Loucy (cell line): ENCODE measurements around the gene CCDC40.
A peak's percentile ranks its signal among the peaks of the same experiment; 100 is the strongest.

Experiments used
- H2AFZ ChIP-seq: fragments of 200-600 bp; sonication (generic); 2 replicates; pipeline ENCODE4 v1.6.0; 2016; ENCODE audit warnings: antibody characterized with exemption, mild to moderate bottlenecking, low read length, moderate library complexity
- H3F3A ChIP-seq: fragments of 200-600 bp; 2 replicates; pipeline ENCODE4 v1.6.0; 2016; ENCODE audit warnings: antibody characterized with exemption, low read depth, mild to moderate bottlenecking
- H3K27me3 ChIP-seq: fragments of 200-600 bp; sonication (generic); 2 replicates; pipeline ENCODE4 v1.6.1; 2014; ENCODE audit warnings: low read length, mild to moderate bottlenecking; ENCODE audit not compliant: insufficient read depth, poor library complexity, severe bottlenecking
- H3K36me3 ChIP-seq: fragments of 200-600 bp; sonication (generic); 2 replicates; pipeline ENCODE4 v1.6.1; 2016; ENCODE audit warnings: low read length; ENCODE audit not compliant: insufficient read depth
- H3K4me1 ChIP-seq: fragments of 200-600 bp; sonication (generic); 2 replicates; pipeline ENCODE4 v1.5.1; 2014; ENCODE audit warnings: low read length, mild to moderate bottlenecking; ENCODE audit not compliant: insufficient read depth, poor library complexity, severe bottlenecking
- H3K4me2 ChIP-seq: fragments of 200-600 bp; sonication (generic); 2 replicates; pipeline ENCODE4 v1.6.0; 2014; ENCODE audit warnings: antibody characterized with exemption, low read length, low read depth, mild to moderate bottlenecking; ENCODE audit not compliant: poor library complexity, severe bottlenecking
- H3K4me3 ChIP-seq: fragments of 200-600 bp; sonication (generic); 2 replicates; pipeline ENCODE4 v1.5.1; 2014; ENCODE audit warnings: low read length, mild to moderate bottlenecking, mixed read lengths; ENCODE audit not compliant: poor library complexity, severe bottlenecking
- H3K79me2 ChIP-seq: fragments of 200-600 bp; sonication (generic); 2 replicates; pipeline ENCODE4 v1.6.1; 2014; ENCODE audit warnings: low read length; ENCODE audit not compliant: insufficient read depth
- H3K9ac ChIP-seq: fragments of 200-600 bp; sonication (generic); 2 replicates; pipeline ENCODE4 v1.6.0; 2014; ENCODE audit warnings: mild to moderate bottlenecking, low read depth, low read length, moderate library complexity; ENCODE audit not compliant: poor library complexity, severe bottlenecking
- H3K9me2 ChIP-seq: fragments of 200-600 bp; sonication (generic); replicated peaks from 2 replicates; pipeline ENCODE4 v1.6.1; 2016; ENCODE audit warnings: low read depth, low read length, mixed read lengths
- H3K9me3 ChIP-seq: fragments of 200-600 bp; sonication (generic); 2 replicates; pipeline ENCODE4 v1.6.1; 2014; ENCODE audit warnings: mild to moderate bottlenecking, antibody characterized with exemption, low read length, low read depth; ENCODE audit not compliant: insufficient read depth
- H4K20me1 ChIP-seq: fragments of 200-600 bp; sonication (generic); 2 replicates; pipeline ENCODE4 v1.6.0; 2014; ENCODE audit warnings: antibody characterized with exemption, low read length, mild to moderate bottlenecking; ENCODE audit not compliant: insufficient read depth, poor library complexity, severe bottlenecking
- EZH2phosphoT487 ChIP-seq: fragments of 200-600 bp; IDR thresholded peaks from 2 replicates; pipeline ENCODE4 v1.6.1; 2018; ENCODE audit warnings: antibody characterized with exemption, mild to moderate bottlenecking, moderate library complexity, borderline replicate concordance
- TF ChIP-seq, protein P1 (sequence below): fragments of 200-600 bp; sonication (generic); conservative IDR thresholded peaks from 2 replicates; pipeline ENCODE4 v1.5.1; 2014; ENCODE audit warnings: mild to moderate bottlenecking, antibody characterized with exemption, low read length

Gene CCDC40

DNA sequence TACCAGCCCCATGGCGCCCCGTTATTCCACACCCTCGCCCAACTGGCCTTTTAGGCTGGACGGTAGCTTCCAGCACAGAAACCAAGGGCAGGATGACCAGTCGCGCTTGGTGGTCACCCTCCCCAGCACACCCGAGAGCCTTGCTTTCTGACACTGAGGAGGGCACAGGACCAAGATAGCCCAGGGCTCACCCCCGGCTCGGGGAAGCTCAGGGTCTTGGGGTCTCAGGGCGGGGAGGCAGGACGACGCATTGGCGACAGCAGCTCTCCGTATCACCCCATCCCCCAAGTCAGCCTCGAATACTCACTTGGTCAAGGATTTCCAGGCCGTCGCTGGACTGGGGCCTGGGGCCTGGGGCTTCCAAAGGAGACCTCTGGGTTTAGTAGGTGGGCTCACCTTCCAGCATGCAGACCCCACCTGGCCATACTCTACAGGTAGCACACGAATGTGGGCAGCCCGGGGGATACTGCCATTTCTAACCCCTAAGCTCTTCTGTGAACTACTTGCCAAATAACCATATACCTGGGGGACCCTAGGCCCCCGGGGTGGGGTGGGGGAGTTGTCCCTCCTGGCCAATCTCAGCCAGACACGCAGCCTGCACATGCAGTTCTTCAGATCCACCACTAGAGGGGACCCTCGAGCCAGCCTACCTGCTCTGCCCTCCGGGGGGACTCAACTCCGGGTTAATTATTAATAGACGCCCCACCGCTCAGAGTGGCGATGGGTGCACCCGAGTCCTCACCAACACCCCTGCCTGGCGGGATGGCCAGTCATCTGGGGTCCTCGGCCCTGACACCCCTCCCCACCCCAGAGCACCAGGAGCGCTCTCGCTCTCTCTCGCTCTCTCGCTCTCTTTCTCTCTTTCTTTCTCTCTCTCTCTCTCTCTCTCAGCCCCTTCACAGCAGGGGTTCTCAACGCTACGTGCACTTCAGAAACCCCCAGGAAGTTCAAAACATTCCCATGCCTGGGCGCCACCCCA, 30.8 kb upstream of the CCDC40 start:
- no peaks in the 10 kb centered on the region for H3F3A ChIP-seq
- H3K4me2 ChIP-seq: peak overlapping the region; percentile 43
- TF ChIP-seq EZH2phosphoT487: no peak
- TF ChIP-seq, protein P1, sequence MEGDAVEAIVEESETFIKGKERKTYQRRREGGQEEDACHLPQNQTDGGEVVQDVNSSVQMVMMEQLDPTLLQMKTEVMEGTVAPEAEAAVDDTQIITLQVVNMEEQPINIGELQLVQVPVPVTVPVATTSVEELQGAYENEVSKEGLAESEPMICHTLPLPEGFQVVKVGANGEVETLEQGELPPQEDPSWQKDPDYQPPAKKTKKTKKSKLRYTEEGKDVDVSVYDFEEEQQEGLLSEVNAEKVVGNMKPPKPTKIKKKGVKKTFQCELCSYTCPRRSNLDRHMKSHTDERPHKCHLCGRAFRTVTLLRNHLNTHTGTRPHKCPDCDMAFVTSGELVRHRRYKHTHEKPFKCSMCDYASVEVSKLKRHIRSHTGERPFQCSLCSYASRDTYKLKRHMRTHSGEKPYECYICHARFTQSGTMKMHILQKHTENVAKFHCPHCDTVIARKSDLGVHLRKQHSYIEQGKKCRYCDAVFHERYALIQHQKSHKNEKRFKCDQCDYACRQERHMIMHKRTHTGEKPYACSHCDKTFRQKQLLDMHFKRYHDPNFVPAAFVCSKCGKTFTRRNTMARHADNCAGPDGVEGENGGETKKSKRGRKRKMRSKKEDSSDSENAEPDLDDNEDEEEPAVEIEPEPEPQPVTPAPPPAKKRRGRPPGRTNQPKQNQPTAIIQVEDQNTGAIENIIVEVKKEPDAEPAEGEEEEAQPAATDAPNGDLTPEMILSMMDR: peak; percentile 97
- no peaks in the 10 kb centered on the region for H3K9me2 ChIP-seq
- no peaks in the 10 kb centered on the region for H3K79me2 ChIP-seq
- H3K9me3 ChIP-seq: no peaks in the 10 kb centered on the region
- peak overlapping the region; percentile 41 for H3K4me3 ChIP-seq
- H2AFZ ChIP-seq: no peak overlapping the region
- no peaks in the 10 kb centered on the region for H4K20me1 ChIP-seq
- H3K36me3 ChIP-seq: no peaks in the 10 kb centered on the region
- H3K27me3 ChIP-seq: no peaks in the 10 kb centered on the region
- peaks cover 11% of the 10 kb centered on the region for H3K4me1 ChIP-seq
- peak overlapping the region; percentile 24 for H3K9ac ChIP-seq

DNA sequence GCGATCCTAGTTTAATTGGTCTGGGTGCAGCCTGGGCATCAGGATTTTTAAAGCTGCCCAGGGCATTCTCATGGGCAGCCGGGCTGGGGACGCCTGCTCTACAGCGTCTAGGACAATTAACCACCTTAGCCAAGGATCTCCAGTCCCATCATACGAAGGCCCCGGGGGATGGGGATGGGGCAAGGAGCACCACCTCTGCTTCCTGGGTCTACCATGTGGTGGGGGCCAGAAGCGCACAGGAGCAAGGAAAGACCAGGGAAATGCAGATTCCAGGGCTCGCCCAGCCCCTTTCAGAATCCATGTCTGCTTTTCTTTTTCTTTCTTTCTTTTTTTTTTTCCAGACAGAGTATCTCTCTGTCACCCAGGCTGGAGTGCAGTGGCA, 30.1 kb upstream of the CCDC40 start:
- TF ChIP-seq, protein P1: no peak
- TF ChIP-seq EZH2phosphoT487: no peak
- H4K20me1 ChIP-seq: no peaks in the 10 kb centered on the region
- no peak overlapping the region for H2AFZ ChIP-seq
- H3K79me2 ChIP-seq: no peaks in the 10 kb centered on the region
- H3K9ac ChIP-seq: peak overlapping the region; percentile 24
- no peaks in the 10 kb centered on the region for H3K9me3 ChIP-seq
- H3K27me3 ChIP-seq: no peaks in the 10 kb centered on the region
- no peaks in the 10 kb centered on the region for H3K9me2 ChIP-seq
- peak overlapping the region; percentile 43 for H3K4me2 ChIP-seq
- no peaks in the 10 kb centered on the region for H3K36me3 ChIP-seq
- H3F3A ChIP-seq: no peaks in the 10 kb centered on the region
- peak overlapping the region; percentile 41 for H3K4me3 ChIP-seq
- H3K4me1 ChIP-seq: peaks cover 11% of the 10 kb centered on the region

DNA sequence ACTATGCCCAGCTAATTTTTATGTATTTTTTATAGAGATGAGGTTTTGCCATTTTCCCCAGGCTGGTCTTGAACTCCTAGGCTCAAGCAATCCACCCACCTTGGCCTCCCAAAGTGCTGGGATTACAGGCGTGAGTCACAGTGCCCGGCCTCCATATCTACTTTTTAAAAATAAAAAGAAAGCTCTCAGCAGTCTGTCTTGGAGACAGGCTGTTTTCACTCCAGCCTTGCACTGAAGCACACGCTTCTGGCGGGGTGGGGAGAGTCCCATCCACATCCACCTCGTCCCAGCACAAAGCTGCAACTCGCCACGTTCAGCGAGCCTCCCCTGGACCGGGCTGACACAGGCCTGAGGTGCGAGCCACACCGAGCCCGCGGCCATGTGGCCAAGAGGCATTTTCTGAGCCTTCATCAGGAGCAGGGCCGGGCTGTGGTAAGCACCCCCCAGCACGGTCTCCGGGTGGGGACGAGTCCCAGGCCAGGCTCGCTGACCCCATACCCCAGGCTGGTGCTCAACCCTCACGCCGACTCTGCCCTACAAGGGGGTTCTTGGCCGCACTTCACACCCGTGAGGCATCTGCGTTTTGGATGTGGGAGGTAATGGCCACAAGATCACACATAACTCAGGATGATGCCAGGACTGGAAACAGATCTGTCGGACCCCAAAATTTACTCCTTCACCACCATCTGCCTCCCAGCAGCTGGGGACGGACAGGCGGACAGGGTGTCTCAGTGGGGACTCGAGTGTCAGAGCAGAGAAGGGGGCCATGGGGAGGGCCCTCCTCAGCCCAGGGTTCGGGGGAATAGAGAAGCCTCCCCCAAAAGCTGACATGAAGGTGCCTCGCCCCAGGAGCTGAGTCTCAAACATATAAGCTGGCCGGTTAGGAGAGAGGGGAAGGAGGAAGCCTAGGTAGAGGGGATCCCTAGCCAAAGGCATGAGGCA, 29.4 kb upstream of the CCDC40 start:
- Histone ChIP-seq H3F3A (no peaks in the 10 kb centered on the region), H2AFZ (no peak overlapping the region), H3K9me2 (no peaks in the 10 kb centered on the region), H3K9me3 (no peaks in the 10 kb centered on the region), H3K27me3 (no peaks in the 10 kb centered on the region), H3K36me3 (no peaks in the 10 kb centered on the region), H3K79me2 (no peaks in the 10 kb centered on the region), H3K4me1 (peaks cover 11% of the 10 kb centered on the region), H3K4me3 (no peak overlapping the region), H3K4me2 (no peak overlapping the region), H3K9ac (no peak overlapping the region), H4K20me1 (no peaks in the 10 kb centered on the region)
- TF ChIP-seq, protein P1: no peak
- no peak for TF ChIP-seq EZH2phosphoT487
